GM21515 (cell line): ENCODE results near the gene TCEA3.

ENCODE experiments used
- ATAC-seq: cut with Tn5 transposase; IDR thresholded peaks from one replicate; pipeline ENCODE4 v1.9.1; 2021; ENCODE audit not compliant: unreplicated experiment

The TCEA3 gene

DNA sequence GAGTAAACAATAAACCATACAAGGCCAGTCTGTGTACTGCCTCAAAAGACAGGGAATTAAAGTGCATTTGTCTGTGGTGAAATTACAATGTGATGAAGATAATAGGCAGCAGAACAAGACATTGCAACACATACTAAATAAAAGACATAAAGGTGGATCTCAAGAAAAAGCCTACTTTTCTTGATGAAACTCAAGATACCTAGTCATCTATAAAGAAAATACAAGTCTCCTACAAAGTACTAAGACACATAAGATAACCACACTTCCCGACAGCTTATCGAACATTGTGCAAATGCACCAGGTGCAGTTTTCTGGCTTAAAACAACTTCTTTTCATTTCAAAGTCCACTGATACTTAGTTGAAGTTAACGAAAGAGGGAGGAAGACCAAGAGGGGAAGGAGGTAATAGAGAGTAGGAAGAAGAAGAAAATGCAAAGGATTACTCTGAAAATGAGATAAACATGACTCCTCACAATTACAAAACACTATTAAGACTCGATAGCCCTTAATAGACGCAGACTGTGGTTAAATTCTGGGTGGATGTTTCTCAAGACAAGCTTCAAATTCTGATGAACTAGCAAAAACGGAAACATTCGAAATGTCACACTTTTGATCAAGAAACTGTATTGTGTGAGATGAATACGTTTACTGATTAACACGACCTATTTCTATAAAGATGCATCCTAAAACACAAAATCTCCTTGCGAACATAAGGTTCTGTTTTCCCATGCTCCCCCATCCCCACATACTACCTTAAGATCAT is 82.4 kb downstream of the TCEA3 start:
- ATAC-seq = no peak

DNA sequence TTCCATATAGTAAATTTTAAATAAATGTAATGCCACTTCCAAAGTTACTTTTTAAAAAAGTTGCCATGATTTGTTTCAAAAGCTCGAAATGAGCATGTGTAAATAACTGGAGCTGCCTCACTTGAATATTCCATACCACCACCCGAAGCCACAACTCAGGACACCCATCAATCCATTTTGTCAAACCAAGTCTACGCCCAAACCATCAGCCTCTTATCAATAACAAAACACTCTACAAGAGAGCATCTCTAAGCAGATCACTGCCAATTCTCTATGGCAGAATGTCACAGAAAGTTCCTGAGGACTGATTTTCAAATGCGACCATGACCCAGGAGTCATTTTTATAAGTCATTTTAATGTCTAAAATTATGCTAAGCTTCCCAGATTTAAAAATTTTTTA is 84.9 kb downstream of the TCEA3 start:
- ATAC-seq = no peak

DNA sequence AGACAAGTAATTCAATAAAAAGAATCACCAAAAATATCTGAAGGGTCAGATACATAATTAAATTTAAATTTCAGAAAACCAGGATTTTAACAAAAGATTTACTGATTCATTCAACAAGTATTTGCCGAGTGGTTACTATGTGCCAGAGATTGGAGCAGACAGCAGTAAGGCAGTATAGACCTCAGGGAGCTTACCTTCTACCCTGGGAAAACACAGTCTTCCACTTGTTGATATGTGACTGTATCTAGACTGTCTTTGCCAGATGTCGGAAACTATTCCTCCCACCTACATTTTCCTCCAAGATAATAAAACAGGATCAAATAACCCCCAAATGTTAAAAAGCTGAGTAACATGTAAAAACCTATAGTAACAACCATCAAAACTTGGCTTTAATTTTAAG is 86.7 kb downstream of the TCEA3 start:
- no peak for ATAC-seq

DNA sequence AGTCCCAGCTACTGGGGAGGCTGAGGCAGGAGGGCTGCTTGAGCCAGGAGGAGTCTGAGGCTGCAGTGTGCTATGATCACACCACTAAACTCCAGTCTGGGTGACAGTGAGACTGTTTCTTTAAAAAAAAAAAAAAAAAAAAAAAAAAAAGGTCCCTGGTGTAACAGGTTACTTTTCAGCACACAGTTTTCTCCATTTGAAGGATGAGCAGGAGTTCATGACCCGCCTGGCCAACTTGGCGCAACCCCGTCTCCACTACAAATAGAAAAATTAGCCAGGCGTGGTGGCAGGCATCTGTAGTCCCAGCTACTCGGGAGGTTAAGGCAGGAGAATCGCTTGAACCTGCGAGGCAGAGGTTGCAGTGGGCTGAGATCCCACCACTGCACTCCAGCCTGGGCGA is 92.8 kb downstream of the TCEA3 start:
- ATAC-seq = no peak
